GM18502 (cell line): Measurements from ENCODE around the gene C10orf143.
"Not testable (repeated sequence)": the region's sequence is repeated elsewhere in the genome, so short reads cannot be mapped to it uniquely, and the experiment has no call there.

Experiments used
- ATAC-seq: cut with Tn5 transposase; IDR thresholded peaks from one replicate; pipeline ENCODE4 v1.9.1; 2021; ENCODE audit warnings: mild to moderate bottlenecking; ENCODE audit not compliant: unreplicated experiment, poor library complexity

The C10orf143 gene

DNA sequence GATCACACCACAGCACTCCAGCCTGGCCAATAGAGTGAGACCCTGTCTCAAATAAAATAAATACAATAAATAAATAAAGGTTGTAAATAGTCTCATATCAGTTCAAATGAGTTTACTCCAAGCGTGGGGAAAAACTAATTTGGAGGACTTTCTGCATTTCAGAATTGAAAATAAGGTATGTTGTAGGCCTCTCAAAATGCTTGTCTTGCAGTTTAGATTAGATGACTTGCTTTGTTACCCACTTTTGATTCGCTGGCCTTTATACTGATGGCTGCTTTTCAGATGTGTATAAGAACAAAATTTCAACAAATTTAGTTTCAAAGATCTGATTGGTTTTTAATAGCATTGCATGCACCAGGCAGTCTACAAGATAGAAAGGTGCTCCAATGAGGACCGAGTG is 2.2 kb upstream of the C10orf143 start:
- no peak for ATAC-seq

DNA sequence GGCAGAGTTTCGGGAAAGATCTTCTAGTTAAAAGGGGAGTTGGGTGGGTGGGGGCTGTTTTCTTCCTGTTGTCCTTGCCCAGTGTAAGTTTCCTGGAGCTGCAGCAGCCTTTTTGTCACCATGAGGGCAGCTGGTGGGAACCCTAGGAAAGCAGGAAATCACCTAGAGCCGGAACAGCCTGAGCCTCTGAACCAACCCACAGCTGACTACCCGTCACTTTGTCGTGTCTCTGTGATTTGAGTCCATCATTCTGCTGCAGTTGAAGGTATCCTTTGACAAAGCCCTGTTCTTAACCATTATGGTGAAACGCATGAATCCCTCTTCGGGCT is 1.2 kb upstream of the C10orf143 start:
- no peak for ATAC-seq

DNA sequence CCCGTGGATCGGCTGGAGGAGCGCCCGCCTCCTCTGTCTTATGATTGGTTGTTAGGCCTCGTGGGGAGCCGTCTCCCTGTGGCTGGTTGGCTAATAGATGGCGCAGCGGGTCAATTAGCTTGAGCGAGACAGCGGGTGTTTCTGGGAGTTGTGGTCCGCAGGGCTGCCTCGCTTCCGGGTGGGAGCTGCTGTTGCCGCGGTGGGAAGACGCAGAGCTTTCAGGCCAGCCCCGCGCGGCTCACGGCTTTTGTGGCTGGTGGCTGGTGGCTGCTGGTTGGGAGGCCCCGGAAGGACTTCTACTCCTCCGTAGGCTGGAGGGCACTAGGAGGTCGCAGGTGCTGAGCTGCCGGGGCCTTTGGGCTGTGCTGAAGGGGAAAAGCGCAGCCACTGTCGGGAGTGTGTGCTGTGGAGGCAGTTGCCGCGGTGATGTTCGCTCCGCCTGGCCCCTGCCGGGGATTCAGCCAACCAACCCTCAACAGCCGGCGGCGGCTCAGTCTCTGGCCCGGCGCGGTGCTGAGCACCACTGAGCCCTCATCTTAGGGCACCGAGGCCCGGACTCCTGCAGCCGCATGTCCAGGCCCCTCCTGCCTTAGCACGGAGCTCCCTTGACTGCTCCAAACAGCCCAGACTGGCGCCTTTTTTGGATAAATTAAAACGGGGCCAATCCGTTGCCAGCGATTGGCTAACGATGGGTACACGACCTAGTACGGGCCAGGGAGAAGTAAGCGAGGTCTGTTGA is 652 bp upstream of the C10orf143 start:
- peak; percentile 87 for ATAC-seq

DNA sequence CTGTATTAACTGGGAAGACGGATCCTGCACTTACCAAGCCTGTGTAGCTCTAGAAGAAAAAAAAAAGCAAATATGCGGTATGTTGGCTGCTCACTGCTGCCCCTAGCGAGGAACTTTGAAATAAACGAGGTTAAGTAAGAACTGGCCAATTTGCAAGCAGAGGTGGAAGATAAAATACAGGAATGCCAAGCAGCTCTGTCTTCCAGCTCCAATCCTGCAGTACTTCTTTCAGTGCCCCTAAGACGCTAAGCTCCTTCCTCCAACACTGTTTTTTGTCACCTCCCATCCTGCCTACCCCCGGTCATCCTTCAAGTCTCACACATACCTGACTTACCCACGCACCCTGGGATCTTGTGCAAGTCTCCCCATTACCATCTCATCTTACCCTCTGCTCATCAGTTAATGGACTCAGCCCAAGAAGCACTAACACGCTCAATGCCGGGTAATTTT is 809 bp downstream of the C10orf143 start:
- no peak for ATAC-seq

DNA sequence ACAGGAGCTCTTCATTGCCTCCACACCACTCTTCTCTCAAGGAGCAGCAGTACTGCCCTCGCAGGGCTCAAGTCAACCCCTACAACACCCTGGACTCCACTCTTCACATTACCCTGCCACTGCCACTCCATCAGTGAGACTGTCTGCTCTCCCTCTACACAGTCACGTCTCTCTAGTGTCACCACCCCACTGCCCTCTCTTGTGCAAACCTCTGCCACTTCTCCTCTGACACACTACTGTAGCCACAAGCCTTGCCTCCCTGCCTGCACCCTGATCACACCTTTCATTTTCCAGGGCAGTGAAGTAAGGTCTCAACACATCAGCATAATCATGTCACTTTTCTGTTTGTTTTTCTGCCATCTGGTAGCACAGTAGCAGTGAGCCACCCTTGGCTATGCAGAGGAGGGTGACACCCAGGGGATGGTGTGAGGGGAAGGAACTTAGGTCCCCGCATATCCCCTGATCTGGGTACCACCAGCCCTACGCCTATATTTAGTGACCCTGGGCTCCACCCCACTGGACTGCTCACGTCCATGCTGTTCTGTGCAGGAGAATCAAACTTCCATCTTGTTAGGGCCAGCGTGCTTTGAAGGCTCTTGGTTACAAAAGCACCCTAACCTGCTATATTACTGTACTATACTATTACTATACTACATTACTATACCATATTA is 1.6 kb downstream of the C10orf143 start:
- no peak for ATAC-seq

DNA sequence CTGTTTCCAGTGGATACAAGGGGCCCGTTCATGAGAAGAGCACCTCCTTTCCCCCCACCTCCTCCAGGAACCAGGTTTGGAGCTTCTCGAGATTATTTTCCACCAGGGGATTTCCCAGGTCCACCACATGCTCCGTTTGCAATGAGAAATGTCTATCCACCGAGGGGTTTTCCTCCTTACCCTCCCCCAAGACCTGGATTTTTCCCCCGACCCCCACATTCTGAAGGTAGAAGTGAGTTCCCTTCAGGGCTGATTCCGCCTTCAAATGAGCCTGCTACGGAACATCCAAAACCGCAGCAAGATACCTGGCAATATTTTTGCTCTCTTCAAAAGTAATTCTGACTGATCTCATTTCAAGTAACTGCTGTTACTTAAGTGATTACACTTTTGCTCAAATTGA is 2.5 kb downstream of the C10orf143 start:
- ATAC-seq = not testable (repeated sequence)

DNA sequence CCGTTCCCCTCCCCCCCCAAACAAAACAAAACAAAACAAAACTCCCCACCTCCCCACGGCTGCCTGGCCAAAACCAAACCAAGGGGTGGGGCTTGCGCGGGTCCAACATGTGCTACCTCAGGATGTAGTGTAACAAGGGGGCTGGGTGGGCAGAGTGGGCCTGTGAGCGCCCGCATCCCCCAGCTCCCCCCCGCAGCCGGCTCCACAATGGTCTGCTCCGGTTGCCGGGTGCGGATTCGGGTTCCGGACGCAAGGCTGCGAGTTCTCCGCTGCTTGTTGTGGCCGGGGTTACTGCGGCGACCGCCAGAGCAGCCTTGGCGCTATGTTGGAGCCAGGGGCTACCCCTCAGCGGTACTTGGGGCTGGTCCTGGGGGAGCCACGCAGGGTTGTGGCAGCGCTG is 4.9 kb downstream of the C10orf143 start:
- ATAC-seq = no peak

DNA sequence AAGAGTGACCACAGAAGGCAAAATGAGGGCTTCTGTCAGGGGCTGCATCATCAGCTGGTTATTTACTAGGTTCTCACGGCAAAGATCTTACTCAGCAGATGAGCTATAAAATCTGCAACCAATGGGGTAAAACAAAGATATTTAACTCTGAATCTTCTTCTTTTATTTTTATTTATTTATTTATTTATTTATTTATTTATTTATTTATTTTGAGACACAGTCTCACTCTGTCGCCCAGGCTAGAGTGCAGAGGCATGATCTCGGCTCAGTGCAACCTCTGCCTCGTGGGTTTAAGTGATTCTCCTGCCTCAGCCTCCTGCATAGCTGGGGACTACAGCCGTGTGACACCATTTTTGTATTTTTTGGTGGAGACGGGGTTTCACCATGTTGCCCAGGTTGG is 11.3 kb downstream of the C10orf143 start:
- ATAC-seq = no peak

DNA sequence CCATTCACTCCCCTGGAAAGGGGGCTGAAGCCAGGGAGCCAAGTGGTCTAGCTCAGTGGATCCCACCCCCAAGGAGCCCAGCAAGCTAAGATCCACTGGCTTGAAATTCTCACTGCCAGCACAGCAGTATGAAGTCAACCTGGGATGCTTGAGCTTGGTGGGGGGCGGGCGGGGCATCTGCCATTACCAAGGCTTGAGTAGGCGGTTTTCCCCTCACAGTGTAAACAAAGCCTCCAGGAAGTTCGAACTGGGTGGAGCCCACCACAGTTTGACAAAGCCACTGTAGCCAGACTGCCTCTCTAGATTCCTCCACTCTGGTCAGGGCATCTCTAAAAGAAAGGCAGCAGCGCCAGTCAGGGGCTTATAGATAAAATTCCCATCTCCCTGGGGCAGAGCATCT is 20.1 kb downstream of the C10orf143 start:
- ATAC-seq = not testable (repeated sequence)

DNA sequence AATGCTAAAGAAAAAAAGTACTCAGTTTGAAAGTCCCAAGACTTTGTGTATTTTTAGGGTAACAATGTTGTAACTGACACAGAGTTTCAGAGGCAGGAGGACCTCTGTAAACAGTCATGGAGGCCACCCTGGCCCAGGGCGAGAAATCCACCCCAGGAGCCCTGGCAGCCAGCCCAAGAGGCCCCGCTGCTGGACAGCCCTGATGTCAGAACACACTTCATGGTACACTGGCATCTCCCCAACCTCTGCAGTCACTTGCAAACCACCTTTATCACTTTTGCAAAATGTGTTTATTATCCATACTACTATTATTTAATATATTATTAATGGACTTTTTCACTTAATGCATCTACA is 30.2 kb downstream of the C10orf143 start:
- no peak for ATAC-seq

DNA sequence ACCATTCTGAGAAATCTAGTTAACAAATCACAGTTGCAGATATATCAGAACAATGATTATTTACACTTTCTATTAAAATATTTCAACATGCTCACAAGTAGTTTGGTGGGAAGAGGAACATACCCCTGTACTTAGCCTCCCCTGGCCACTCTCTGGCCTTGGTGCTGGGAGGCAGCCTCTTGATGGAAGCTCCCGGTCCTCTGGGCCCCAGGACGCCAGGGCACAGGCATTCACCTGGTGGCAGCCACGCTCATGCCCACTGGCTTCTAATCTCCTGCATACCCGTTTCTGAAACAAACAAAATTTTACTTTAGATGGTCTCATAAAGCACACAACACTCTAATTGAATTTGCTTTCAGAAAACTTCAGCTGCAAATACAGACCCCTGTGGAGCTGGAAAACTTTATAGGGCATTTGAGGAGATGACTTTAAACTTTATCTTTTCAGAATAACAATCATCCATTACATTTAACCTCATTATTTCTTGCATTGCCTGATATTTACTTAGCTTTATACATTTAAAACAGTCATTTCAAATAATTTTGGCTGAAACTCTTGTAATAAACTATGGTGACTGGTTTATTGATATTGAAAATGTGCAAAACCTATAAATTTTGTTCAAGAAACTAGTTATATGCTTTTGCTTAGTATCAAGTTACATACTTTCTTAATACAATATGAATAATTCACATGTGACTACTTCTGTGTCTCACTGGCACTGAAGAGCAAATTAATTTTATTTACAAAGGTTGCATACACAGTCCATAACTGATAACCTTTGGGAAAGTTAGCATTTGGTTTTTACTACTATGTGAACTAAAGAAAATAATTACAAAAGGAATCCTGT is 30.8 kb downstream of the C10orf143 start:
- ATAC-seq = no peak

DNA sequence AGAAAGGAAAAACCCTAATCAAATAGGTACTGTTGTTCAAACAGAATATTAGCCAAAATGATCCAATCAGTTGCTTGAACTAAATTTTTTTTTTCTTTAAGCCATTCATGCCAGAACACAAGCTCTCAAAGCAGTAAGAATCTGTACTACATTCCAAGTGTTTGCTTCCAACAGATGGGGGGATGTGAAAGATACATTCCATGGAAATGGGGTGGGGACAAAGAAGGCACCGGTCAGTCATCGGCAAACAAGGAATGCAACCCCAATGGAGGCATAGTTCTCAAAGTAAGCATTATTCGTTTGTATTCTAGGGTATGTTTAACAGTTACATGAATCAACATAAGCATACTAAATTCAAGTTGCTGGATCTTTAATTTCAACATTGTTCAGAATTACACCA is 32.5 kb downstream of the C10orf143 start:
- no peak for ATAC-seq

DNA sequence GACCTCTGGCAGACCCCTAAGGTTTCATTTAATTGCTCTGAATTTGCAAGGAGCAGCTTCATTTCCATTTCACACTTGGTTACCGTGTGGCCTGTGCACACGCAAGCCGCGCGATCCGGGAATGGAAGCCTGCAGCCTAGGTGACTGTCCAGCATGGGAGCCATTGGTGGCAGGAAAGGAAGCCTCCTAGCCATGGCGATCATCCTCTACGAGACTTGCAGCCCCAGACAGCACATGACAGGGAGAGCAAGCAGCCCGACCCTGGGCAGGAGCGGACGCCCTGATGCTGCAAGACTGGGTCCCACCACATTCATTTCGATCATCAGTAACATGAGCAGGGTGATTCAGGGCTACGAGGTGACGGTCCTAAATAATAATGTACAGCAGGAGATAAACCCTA is 33.9 kb downstream of the C10orf143 start:
- no peak for ATAC-seq

DNA sequence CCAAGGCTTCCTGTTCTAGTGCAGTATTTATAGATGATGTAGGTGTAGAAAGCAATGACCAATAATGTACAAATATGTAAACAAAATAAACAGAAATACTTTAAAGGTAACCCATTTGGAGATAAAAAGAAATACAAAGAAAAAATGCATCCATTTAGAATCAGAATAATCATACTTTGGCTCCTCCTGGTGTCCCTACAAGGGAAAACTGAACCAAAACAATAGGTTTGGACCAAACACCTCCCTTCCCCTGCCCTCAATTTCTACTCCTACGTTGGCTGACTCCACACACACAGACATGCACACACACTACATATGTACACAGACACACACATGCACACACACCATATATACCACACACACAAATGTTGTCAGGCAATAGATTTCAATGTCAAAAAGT is 36.0 kb downstream of the C10orf143 start:
- no peak for ATAC-seq

DNA sequence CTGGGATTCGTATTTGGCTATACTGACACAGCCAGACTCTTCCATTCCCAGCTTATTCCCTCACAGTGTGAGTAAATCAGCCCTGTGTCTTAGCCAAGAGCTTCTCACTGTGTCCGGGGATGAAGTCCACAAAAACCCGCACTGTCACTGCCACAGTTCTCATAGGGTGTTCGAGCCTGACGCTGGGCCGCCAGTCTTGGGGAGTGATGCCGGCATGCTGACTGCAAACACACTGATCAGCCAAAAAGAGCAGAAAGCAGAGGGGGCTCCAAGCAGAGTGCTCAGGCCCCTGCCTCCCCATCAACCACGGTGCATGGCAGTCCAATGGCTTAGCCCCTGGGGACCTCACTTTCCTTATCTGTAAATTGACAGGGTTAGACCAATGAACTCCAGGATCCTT is 36.7 kb downstream of the C10orf143 start:
- no peak for ATAC-seq

DNA sequence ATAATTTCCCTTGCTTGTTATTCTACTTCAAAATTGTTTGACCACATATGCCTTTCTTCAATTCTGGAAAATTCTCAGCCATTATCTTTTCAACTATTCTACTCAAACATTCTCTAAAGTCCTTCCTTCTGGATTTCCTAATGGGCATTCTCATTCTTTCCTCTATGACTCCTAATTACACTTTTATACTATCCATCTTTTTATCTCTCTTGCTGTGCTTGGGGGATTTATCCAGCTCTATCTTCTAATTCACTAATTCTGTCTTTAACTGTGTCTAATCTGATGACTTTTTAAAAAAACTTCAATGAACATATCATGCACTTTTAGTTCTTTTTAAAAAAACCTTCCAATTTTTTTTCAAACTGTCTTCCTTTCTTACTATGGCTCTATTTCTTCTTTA is 38.4 kb downstream of the C10orf143 start:
- no peak for ATAC-seq

DNA sequence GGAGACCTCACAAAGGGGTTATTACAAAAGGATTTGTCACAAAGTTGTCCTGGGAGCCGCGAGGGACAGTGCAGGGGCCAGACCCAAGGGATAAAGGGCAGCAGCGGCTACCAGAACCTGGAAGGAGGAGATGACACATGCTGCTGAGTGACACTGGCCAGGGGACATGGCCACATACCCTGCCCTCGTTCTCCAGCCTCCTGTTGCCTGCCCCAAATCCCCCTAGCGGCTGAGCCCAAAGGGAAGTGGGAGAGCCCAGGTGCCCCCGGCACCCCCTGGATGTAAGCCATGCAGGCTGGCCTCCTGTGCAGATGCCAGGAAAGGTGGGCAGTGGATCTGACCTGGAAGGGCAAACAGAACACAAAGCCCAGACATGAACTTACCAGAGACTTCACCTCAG is 42.7 kb downstream of the C10orf143 start:
- no peak for ATAC-seq

DNA sequence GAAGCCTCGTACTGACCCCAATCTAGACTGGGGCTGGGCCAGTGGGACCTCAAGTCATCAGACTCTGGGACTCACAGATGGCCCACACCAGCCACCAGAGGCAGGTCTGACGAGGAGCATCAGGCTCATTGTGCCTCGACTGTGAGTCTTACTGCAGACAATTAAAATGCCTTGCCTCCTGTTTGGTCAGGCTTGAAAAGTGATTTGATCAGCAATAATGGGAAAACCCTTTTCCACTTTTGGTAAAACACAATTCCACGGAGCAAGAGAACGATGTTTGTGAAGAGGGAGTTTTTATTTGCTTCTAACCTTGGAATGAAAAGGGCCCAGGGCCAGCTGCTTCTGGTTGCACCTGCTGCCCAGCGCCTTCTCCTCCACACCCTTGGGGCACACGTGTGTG is 43.9 kb downstream of the C10orf143 start:
- no peak for ATAC-seq

DNA sequence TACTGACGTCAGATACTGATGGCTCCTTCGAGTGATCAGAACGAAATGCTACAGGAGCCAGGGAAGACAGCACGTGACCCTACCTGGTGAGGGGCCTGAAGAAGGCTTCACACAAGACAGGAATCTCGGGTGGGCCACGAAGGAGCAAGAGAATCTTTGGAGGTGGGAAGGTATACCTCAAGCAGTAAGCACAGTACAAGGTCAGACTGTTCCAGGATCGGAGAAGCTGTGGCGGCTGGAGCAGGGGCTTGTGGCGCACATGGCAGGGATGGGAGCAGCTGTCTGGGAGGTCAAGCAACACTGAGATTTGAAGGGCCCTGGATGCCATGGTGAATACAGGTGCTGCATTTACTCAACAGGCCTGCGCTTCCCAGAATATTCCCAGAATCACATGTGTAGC is 45.4 kb downstream of the C10orf143 start:
- no peak for ATAC-seq

DNA sequence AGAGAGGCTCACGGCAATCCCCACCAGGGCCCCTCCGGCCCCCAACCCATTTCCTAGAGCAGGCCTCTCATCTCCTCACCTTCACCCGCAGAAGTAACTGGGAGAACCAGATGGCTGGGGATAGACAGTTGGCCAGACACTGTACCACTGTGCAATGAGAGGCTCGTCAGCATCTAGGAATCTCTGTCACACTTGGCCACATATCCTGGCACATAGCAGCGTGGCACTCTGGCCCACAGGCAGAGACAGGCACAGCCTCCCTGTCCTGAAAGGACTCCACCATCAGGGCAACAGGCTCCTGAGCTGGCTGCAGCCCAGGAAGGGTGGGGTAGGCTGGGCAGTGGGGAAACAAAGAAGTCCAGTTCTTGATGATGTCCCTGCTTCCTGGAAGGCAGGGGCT is 45.8 kb downstream of the C10orf143 start:
- no peak for ATAC-seq

DNA sequence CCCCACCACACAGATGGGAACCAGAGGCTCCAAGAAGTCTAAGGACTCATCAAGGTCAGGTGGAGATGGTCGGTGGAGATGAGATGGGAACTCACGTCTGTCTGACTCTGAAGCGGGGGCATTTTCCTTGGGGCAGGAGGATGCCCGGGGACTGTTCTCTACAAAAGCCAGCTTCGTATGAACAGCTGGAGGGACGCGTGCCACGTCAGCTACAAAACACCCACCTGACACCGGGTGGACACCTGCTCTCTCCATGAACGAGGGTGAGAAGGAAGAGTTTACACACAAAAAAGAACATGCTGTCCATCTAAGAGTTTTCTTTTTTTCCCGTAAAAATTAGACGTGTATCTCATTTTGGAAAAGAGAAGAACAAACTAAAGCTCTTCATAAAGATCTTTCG is 47.7 kb downstream of the C10orf143 start:
- ATAC-seq = no peak
